Measurements from ENCODE around the gene KIAA0040.
A peak's percentile ranks its signal among the peaks of the same experiment; 100 is the strongest.

The KIAA0040 gene

DNA sequence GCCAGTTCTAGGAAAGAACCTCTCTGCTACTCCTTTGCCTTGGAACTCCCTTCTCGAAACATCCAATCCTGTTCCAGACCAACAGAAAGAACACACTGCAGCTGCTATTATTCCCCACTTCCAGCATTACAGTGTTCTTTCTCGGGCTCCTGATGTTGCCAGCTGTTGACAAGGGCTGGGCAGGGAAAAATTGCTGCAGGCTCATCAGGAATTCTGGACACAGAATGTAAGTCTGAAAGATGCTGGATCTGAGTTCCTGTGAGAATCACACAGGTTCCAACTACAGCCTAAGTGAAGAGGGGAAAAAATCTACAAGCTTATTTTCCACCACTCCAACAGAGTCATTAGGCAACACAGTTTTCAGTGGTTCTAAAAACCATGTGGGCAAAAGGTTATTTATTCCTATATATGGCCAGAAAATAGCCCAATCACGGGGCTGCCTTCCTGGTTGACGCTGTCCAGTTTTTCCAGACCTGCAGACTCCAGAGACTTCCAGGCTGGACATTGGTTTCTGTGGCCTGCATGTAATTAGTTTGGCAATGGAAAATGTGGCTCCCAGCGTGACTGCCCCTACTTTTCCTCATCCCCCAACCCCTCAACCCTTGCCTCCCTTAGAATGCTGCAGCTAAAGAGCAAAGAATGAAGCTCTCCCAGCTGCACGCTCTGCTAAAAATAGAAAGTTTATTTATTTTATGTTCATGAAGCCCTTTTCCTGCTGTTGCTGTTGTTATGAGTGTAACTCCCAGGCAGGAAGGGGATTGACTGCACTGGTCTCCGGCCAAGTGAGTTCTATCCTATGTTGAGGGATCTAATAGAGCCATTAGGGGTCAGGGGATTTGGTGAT, 8.3 kb upstream of the KIAA0040 start:
- DNase-seq, result no peak

DNA sequence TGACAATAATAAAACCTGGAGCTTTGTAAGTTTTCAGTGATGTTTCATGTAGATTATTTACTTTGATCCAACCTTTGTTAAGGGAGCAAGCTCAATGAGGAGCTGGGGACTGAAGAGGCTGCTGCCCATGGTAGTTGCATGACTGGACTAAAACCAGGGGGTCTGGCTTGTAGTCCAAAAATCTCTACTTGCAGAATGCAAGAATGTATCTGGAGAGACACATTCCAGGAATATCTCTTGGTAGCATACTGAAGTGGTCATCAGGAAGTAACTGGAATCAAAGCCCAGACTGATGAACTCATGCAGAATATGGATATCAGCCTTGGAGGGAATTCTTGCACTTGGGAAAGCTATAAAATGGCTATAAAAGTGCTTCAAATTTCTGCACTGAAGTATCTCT, 5.8 kb upstream of the KIAA0040 start:
- peak; percentile 10 for DNase-seq

DNA sequence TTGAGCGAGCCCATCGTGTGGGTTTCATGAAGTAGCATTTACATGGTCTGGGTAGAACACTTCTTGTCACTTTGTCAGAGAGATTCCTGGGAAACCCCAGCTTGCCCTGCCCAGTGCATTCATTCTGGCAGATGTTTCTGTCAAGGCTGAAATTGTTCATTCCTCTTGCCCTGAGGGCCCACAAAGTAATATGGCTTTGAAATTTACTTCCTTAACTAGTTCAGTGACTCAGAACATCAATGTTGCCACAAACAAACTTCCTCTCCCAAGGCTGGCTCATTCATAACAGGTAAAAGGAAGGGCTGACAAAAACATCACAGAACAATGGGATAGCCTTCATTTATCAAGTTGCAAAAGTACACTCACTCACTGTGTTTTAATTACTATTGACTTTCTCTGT, 5.0 kb upstream of the KIAA0040 start:
- no peak for DNase-seq

DNA sequence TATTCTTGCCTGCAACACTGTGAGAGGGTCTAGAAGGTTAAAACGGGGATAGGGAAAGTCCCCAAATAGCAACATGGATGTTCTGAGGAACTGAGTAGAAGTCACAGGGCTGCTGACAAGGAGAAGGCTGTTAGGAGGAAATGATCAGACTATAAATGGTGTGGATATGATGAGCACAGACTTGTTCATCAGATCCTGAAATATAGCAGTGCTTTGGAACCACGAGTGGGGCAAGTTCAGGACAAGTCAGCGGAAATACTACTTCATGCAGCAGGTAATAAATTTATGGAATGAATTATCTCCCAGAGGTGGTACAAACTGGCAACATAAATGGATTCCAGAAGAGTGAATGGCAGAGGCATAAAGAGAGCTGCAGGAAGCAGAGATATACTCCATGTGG, 3.2 kb upstream of the KIAA0040 start:
- no peak for DNase-seq

DNA sequence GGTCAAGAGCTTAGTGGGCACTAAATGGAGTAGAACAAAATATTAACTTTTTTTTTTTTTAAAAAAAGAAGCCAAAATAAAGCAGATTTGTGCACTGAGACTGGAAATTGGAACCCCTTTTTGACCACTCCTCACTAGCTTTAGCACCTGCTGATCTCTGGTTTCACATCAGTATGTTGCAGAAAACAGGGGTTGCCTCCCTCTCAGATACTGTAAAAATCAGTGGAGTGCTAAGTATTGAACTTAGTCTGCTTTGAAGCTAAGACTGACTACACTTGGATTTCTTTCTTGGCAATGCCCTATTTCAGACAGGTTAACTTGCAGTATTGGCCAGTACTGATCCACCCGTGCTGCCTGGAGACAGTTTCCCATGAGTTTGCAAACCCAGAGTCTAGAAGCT, 2.7 kb upstream of the KIAA0040 start:
- no peak for DNase-seq

DNA sequence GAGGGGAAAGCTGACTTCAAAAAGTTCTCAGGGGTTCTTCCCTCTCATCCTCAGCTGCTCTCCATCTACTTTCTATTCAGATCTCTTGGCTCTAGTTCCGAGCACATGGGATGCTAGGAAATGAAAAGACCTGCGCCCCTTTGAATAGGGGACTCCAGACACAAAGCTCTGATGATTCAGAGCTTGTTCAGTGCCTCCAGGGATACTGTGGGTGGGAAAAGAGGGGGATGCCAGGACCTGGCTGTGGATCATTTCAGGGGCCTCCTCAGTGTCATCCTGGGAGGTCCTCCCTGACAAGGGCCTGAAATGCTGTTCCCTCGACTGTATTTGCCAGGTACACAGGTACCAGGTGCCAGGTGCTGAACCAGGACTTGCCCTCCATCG, 943 bp upstream of the KIAA0040 start:
- DNase-seq, result no peak

DNA sequence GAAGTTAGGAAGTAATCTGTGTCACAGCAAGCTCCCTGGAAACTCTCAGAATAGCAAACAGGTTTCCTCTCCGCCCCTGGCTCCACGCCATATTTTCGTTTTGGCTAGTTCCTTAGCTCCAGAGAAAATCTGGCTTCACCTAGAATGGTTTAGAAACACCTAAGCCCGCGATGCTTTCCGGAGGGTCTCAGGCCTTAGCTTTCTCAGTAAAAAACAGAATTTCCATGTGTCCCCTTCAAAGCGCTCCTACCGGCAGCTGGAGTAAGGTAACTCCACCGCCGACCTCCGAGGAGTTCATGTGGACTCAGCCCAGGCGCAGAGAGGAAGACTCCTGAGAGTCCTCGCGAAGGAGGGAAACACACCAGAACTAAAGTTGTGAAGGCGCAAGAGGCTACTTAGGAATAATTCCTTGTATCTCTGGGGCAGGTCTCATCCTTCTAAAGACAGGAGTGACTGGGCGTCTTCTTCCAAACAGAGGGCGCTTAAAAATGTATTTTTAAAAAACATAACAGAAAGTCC, 406 bp downstream of the KIAA0040 start:
- peak; percentile 4 for DNase-seq

DNA sequence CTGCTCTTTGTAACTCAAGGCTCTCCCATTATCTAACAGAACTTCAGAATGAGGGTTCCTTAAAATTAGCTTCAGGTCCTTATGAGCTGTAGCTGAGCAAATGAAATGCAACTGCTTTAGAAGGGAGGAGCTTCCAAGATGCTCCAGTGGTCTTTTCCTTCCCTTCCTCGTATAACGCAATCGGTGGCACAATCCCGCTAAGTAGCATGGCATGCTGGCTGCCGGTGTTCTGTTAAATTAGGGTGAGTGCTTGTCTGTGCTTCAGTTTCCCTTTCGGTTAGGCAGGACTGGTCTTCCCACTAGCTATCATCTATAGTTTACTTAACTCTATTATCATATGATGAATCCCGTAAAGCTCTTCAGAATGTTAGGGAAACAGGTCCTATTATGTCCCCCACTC, 917 bp downstream of the KIAA0040 start:
- DNase-seq, result no peak

DNA sequence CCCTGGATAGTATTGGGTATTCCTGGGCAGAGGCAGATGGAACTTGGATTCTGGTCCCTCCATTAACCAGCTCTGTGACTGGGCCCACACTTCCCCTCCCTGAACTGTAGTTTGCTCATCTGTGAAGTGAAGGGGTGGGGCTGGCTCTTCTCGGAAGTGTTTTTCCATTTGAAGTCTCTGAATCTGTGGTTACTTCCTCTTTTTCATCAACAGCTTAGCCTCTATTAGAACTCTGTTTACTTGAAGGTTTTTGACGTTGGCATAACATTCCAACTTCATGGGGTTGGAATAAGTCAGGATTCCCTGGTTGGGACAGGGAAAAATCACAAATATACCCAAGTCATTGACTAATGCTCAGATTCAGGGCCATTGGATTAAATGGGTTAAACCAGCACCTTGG, 3.6 kb downstream of the KIAA0040 start:
- no peak for DNase-seq

DNA sequence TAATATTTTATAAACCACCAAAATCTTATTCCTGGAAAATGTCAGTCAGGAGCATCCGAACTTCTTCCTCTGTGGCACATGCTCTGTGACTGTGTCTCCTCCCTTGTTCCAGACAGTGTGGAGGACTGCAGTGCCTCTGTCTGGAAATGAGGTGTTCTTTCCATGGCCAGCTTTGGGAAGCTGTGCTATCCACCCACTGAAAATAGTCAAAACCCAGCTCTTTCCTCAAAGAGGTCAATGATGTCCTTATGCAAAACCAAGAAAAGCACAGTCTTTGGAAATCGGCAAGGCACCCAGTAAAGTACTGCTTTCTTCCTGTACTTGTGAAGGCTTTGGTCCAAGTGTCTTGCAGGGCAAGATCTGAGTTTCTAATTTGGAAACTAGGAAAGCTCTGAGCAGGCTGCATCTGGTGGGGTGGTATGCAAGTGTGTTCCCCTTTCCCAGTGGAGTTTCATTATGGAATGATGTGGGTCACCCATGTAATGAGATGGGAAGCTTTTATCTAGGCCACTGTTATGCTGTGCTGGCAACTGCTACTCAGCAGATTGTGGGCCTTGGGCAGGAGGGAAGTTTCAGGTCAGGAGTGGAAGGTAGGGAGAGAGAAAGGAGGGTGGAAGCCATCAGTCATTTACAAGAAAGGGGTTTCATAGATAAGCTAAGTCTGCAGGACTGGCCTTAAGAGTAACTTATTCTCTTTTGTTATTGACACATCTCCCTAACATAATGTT, 6.0 kb downstream of the KIAA0040 start:
- no peak for DNase-seq

DNA sequence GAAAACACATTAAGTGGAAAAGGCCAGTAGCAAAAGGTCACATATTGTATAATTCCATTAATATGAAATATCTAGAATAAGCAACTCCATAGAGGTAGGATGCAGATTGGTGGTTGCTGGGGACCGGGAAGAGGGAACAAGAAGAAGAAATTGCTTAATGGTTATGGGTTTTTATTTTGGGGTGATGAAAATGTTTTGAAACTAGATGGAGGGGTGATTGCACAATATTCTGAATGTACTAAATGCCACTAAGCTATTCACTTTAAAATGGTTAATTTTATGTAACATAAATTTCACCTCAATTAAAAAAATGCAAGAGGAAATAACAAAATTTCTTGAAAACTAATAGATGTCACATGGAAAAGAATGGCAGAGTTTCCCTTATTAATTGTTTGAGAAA, 6.7 kb downstream of the KIAA0040 start:
- no peak for DNase-seq

DNA sequence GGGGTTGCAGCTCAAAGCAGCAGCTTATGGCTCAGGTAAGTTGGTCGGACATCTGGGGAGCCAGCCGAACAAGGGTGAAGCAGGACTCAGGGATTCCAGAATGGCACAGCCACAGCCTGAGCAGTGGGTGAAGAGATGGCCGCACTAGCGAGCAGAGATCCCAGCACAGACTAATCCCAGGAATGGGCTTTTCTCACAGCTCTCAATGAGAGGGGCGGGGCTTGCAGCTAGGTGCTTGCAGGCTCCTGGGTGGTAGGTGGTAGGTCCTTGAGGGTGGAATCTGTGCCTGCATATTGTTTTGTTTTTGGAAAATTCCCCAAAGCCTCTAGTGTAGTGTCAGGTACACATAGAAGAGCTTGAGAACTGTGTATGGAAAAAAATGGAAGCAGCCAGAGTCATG, 9.0 kb downstream of the KIAA0040 start:
- no peak for DNase-seq

DNA sequence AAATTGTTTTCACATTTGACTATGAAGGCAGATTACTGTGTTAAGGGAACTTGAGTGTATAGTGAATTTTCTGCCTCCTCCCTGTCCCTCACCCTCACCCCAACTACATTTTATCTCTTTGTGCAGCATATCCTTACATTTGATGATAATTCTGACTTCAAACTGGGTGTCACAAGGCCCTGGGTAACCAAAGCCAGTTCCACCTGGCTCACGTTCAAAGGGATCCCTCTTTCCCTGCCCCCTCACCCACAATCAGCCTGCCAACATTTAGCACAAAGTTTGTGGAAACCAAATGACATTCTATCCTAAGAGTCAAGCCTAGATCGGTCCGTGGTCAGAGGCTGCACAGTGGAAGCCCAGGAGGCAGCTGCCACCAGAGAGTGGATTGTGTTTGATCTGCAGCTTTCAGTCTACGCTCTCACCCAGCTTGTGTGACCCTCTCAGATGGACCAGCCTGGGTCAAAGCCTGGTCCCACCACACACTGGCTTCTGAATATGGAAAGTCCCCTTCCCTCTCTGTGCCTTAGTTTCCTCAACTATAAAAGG, 10.3 kb downstream of the KIAA0040 start:
- no peak for DNase-seq

DNA sequence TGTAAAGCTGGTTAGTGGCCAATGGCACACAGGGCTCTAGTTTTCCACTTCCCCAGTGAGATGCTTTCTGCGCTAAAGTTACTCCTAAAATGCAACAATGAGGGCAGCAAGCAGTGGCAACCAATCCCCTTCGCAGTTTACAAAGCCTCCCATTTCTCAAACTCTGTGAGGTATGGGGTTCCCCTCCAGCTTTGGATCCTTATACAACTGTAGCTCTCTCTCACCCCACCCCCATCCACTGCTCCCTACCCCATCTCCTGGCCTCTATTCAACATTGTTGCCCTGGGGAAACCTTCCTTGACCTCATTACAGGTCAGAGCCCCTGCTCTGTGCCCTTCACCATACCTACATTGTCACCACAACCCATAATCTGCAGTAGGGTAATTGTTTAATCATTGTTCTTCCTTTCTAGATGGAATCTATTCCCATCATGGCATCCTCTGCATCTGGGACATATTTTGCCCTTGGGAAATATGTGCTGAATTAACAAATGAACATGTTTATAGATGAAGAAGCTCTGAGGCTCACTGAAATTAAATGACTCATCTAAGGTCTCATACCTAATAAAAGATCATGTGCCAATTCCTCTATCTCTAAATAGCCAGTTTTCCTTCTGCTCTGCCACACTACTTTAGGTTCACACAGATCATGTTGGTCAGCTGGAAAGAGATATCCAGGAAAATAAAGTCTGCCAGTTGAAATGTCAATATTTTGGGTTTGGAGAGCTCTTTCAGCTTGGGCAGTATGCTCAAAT, 12.6 kb downstream of the KIAA0040 start:
- DNase-seq, result no peak

DNA sequence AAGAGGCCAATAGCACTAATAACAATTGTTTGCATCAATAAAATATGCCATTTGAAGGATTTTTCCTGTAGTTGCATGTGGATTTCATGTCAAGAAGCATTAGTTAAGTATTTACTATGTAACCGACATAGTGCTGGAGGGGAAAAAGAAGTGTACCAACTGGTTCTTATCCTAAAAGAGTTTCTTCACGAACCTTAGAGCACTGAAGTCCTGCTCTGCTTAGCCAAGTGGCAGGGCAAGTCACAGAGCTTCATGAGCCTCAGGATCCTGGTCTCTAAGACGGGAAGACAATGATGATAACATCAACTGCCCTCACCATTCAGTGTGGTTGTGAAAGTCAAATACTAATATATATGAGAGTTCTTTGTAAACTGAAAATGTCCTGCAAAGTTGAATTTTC, 14.1 kb downstream of the KIAA0040 start:
- DNase-seq, result no peak

DNA sequence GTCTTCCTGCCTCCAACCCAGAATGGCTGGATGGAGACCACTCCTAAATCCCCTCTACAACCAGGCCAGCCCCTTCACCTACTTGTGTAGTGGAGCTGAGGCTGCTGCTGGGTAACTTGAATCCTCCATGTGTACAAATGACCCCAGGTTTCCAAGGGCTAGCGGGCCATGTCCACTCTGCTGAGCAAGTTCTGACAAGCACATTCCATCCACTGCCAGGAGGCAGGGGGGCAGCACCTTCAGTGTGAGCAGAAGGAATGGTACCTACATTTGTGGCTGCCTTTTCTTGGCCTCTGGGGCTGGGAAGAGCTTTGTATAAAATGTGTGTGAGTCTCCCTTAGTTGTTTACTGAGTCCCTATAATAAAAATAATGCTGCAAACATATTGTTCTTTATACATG, 14.5 kb downstream of the KIAA0040 start:
- DNase-seq, result no peak

DNA sequence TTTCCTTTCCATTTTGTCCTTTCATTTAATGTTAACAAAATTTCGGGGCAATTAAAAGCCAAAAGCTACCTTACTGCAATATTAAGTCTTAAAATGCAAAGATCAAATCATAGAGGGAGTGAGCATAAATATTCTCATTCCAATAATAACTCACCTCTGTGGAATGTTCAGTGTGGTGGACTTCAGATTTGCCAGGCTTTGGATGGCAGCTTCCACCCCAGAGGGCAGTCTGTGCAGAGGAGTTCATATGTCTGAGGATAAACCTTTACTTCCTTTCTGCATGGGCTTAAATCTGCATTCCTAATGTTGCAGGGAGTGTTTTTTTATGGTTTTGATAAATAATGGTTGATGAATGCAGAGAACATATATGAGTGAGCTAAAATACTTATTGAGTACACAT, 16.3 kb downstream of the KIAA0040 start:
- DNase-seq, result no peak

DNA sequence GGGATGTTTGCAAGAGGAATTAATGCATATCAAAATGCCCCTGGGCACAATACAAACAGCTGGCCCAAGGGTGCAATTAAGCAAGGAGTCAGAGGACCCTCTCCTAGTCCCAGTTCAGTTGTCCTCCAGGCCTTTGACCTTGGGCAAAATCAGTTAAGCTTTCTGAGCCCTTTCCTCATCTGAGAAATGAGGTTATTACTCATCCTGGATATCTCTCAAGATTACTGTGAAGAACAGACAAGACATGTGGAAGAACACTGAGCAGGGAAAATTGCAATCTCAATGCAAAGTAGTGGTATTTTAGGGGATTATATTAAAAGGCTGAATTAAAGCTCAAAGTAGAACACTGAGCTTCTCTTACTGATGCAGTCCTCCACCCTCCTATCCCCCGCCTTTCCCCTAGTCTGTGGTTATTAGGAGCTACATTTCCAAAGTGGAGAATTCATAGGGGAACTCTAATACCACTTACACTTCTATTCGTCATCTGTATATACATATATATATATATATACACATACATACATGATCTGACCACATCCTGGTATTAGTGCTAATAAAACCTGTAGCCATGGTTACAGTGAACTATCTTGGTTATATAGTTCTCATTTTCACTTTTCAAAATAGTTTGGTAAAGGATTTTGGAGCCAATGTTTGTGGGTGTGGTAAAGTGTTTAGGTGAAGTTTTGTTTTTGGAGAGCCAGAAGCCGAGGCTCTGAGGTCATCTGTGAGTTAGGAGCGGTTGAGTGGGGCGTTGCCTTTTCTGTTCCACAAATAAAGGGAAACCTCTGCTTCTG, 18.1 kb downstream of the KIAA0040 start:
- no peak for DNase-seq

DNA sequence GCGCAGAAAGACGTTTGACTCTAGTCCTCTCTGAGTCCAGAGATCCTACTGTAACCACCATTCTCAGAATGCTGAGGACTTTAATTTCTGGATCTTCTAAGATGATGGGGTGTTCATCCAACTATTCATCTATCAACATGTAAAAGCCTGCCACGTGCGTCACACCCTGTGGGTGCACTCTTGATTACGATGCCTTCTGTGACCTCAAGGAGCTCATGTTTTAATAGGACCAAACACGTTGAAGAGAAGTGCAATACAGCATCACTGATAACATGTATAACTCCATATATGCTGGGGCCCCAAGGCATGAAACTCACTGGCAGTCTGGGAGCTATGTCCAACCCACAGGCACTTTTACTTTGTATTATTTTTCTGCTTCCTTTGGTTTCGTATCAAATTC, 19.0 kb downstream of the KIAA0040 start:
- DNase-seq, result no peak

DNA sequence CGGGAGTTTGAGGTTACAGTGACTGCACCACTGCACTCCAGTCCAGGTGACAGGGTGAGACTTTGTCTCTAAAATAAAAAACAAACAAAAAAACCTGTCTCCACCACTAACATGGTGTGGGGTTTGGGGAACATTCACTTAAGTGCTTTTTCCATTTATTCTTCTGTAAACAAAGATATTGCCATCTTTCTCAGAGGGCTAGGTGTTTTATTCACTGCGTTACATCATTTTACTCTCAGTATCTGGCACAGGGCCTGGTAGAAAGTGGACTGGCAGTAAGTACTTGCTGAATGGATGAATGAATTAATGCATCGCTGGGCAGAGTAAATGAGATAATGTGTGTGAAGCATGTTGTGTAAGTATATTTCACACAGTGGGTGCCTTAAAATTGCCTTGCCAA, 20.1 kb downstream of the KIAA0040 start:
- no peak for DNase-seq

DNA sequence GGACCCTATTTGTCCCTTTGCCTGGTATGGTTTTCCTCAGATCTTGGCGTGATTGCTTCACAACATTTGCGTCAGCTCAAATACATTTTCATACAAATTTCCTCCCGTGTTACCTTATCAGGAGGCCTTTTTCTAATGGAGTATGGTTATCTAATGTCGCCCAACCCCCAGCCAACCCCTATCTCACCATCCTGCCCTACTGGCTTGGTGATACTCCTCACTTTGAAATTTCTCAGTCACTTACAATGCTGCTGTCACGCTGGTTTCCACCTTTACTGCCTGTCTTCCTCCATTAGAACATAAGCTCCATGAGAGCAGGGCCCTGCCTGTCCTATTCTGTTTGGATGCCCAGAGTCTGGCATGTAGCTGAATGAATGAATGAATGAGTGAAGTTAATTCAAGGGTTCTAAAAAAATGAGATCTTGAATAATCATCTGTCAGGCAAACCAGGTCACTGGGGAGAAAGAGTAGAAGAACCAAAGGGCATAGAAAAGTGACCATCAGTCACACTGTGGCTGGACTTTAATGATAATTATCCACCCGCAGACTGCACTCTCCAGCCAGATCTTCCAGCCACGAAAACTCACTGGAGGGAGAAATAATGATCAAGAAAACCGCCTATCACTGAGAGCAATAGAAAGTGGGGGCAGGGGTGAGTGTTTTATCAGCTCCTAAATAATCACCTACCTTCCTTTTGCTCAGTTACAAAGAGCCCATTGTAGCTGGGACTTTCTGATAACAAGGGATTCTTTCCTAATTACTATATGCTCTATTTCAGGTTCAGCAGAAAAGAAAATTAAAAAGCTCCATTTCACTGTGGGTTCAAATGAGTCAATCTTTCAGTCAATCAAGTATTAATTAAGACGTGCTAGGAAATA, 21.3 kb downstream of the KIAA0040 start:
- DNase-seq, result no peak

Data from fibroblast of skin of abdomen (primary cell).